Neuronal stem cell (in vitro differentiated cells): ENCODE data around the gene ARHGAP25.

ENCODE experiments used
- DNase-seq: peaks from one replicate; pipeline ENCODE4 v3.0.0-alpha.2; 2013; ENCODE audit warnings: low spot score
- H2AFZ ChIP-seq: one replicate; pipeline ENCODE4 v1.6.1; 2013; ENCODE audit warnings: mild to moderate bottlenecking, low read length, inconsistent platforms
- H2AK5ac ChIP-seq: 2 replicates; pipeline ENCODE4 v1.6.1; 2013; ENCODE audit warnings: low read depth, mild to moderate bottlenecking, inconsistent platforms, low read length, moderate library complexity, mixed read lengths
- H2BK120ac ChIP-seq: 2 replicates; pipeline ENCODE4 v1.6.1; 2013; ENCODE audit warnings: low read depth, mild to moderate bottlenecking, inconsistent platforms, low read length, moderate library complexity, mixed read lengths
- H2BK12ac ChIP-seq: one replicate; pipeline ENCODE4 v1.6.1; 2013; ENCODE audit warnings: low read length, inconsistent platforms
- H2BK15ac ChIP-seq: 2 replicates; pipeline ENCODE4 v1.6.1; 2013; ENCODE audit warnings: mild to moderate bottlenecking, low read length, inconsistent platforms, mixed read lengths
- H2BK5ac ChIP-seq: one replicate; pipeline ENCODE4 v1.6.1; 2013; ENCODE audit warnings: inconsistent platforms, mild to moderate bottlenecking, low read length, moderate library complexity
- H3K14ac ChIP-seq: one replicate; pipeline ENCODE4 v1.6.1; 2013; ENCODE audit warnings: low read length, inconsistent platforms
- H3K18ac ChIP-seq: 2 replicates; pipeline ENCODE4 v1.6.1; 2013; ENCODE audit warnings: low read length, inconsistent platforms
- H3K23ac ChIP-seq: 2 replicates; pipeline ENCODE4 v1.6.1; 2013; ENCODE audit warnings: low read depth, mild to moderate bottlenecking, mixed read lengths, low read length, inconsistent platforms; ENCODE audit not compliant: poor library complexity
- H3K27ac ChIP-seq: replicated peaks from 3 replicates; pipeline ENCODE4 v1.5.1; 2013; ENCODE audit warnings: low read length, inconsistent platforms
- H3K27me3 ChIP-seq, 3 experiments: 2 replicates each; pipeline ENCODE4 v1.6.1; 2013; ENCODE audit warnings: low read length in 3 of 3, mild to moderate bottlenecking in 2 of 3, inconsistent platforms in 1 of 3, low read depth in 1 of 3, mixed read lengths in 1 of 3, moderate library complexity in 1 of 3; ENCODE audit not compliant: control insufficient read depth in 3 of 3, insufficient read depth in 3 of 3
- H3K36me3 ChIP-seq, 2 donors: replicated peaks in 1 of 2; 2 replicates each; pipeline ENCODE4 v1.6.1; 2013; ENCODE audit warnings: low read length in 2 of 2; ENCODE audit not compliant: control insufficient read depth in 2 of 2, insufficient read depth in 2 of 2
- H3K4ac ChIP-seq: 2 replicates; pipeline ENCODE4 v1.6.1; 2013; ENCODE audit warnings: inconsistent platforms, mild to moderate bottlenecking, low read length, moderate library complexity
- H3K4me1 ChIP-seq, 2 donors: 1 replicate in 1 of 2; 2 replicates in 1 of 2; pipeline ENCODE4 v1.6.1; 2013; ENCODE audit warnings: low read length in 2 of 2, low read depth in 1 of 2; ENCODE audit not compliant: control insufficient read depth in 2 of 2, insufficient read depth in 1 of 2
- H3K4me2 ChIP-seq: one replicate; pipeline ENCODE4 v1.6.1; 2013; ENCODE audit warnings: mild to moderate bottlenecking, low read length, inconsistent platforms; ENCODE audit not compliant: insufficient read depth, poor library complexity, severe bottlenecking
- H3K4me3 ChIP-seq, 2 donors: 2 replicates each; pipeline ENCODE4 v1.5.1; 2013; ENCODE audit warnings: low read length in 2 of 2, mild to moderate bottlenecking in 2 of 2, inconsistent platforms in 1 of 2, moderate library complexity in 1 of 2
- H3K79me1 ChIP-seq: one replicate; pipeline ENCODE4 v1.6.1; 2013; ENCODE audit warnings: low read depth, mild to moderate bottlenecking, inconsistent platforms, low read length, moderate library complexity
- H3K9ac ChIP-seq: one replicate; pipeline ENCODE4 v1.6.1; 2013; ENCODE audit warnings: mild to moderate bottlenecking, low read depth, low read length, inconsistent platforms; ENCODE audit not compliant: poor library complexity
- H3K9me3 ChIP-seq, 2 donors: replicated peaks in 1 of 2; 2 replicates each; pipeline versions ENCODE3 to v1.6.1; 2013; ENCODE audit warnings: low read length in 2 of 2, mild to moderate bottlenecking in 2 of 2, inconsistent platforms in 1 of 2, low read depth in 1 of 2, mixed read lengths in 1 of 2, moderate library complexity in 1 of 2; ENCODE audit not compliant: control insufficient read depth in 2 of 2, insufficient read depth in 1 of 2
- H4K8ac ChIP-seq: one replicate; pipeline ENCODE4 v1.6.1; 2013; ENCODE audit warnings: low read depth, mild to moderate bottlenecking, inconsistent platforms, low read length, moderate library complexity
- H4K91ac ChIP-seq: one replicate; pipeline ENCODE4 v1.6.1; 2013; ENCODE audit warnings: low read length, low read depth, mild to moderate bottlenecking, inconsistent platforms; ENCODE audit not compliant: poor library complexity
- WGBS, 2 donors: extraction: QIAGEN DNeasy Blood & Tissue Kit; methylation state at CpG; one replicate each; pipeline ENCODE4 v1.1.7; 2013; ENCODE audit warnings: missing lambda C conversion rate in 2 of 2, mixed read lengths in 1 of 2; ENCODE audit not compliant: insufficient read length in 2 of 2, insufficient replicate concordance in 1 of 2; ENCODE audit errors: extremely low coverage in 2 of 2; 5-methylcytosine and 5-hydroxymethylcytosine counted together

ARHGAP25 gene

DNA sequence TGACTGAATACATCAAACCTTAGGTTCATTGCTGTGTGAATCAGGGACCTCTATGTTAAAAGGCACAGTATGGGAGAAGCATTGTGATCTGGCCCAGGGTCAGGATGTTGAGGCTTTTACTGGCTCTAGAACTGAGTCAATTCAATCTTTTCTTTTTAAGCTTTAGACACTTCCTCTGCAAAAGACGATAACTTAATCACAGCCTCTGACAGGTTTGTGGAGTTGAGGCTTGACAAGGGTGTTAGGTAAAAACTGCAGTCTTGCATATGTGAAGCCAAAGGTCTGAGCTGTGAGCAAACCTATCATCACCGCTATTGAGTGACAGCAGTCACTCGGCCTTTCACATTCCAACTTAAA, 17.3 kb upstream of the ARHGAP25 start:
- H3K23ac ChIP-seq = no peak overlapping the region
- WGBS, 2 donors = no CpG with 5 or more reads among the region's 3 CpGs
- H3K9me3 ChIP-seq = no peaks in the 10 kb centered on the region
- H3K4me1 ChIP-seq = no peaks in the 10 kb centered on the region
- no peak overlapping the region for H3K9ac ChIP-seq
- H2AK5ac ChIP-seq = no peak overlapping the region
- no peak overlapping the region for H2BK12ac ChIP-seq
- no peak overlapping the region for H3K27ac ChIP-seq
- no peak overlapping the region for H4K91ac ChIP-seq
- H2BK5ac ChIP-seq = no peak overlapping the region
- no peaks in the 10 kb centered on the region for H3K27me3 ChIP-seq
- no peak overlapping the region for H3K4ac ChIP-seq
- no peak overlapping the region for H3K4me3 ChIP-seq
- no peak overlapping the region for H3K18ac ChIP-seq
- no peak overlapping the region for H3K4me2 ChIP-seq
- H2BK120ac ChIP-seq = no peak overlapping the region
- H2BK15ac ChIP-seq = no peak overlapping the region
- no peaks in the 10 kb centered on the region for H3K79me1 ChIP-seq
- H2AFZ ChIP-seq = no peak overlapping the region
- no peak for DNase-seq
- H3K14ac ChIP-seq = no peak overlapping the region
- H3K36me3 ChIP-seq = no peaks in the 10 kb centered on the region
- H4K8ac ChIP-seq = no peak overlapping the region

DNA sequence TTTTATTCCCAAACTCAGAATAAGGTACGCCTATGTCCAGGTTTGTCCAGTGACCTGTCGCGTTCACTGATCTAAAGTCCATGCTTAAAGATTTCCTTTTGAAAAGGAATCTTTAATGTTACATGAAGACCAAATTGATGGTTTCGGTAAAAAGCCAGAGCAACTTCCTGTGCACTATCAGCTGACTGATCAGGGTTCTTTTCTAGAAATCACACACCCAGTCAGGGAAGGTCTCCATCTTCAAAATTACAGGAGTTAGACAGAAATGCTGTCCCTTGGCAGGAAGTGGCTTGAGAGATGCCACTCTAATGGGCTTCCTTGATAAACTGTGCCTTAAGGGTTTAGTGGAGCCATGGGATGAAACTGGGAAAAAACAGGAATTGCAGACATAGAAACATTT, 14.7 kb upstream of the ARHGAP25 start:
- DNase-seq = no peak
- H3K14ac ChIP-seq = no peak overlapping the region
- no CpG with 5 or more reads among the region's 4 CpGs for WGBS, 2 donors

GRCh38 chr2:68720665-68721064, 13.9 kb upstream of the ARHGAP25 start:
- no peak for DNase-seq
- peak overlapping the region in 1 of 2 donors; percentile 25 for H3K4me3 ChIP-seq

More for the DNA sequence above, 14.7 kb upstream of the ARHGAP25 start:
- H3K79me1 ChIP-seq = no peaks in the 10 kb centered on the region
- no peak overlapping the region for H2AK5ac ChIP-seq
- no peak overlapping the region for H4K91ac ChIP-seq
- H2BK120ac ChIP-seq = no peak overlapping the region
- H2BK15ac ChIP-seq = no peak overlapping the region
- H2BK5ac ChIP-seq = no peak overlapping the region
- no peak overlapping the region for H2BK12ac ChIP-seq
- H3K4ac ChIP-seq = no peak overlapping the region
- H3K9me3 ChIP-seq = no peaks in the 10 kb centered on the region
- no peak overlapping the region for H3K4me2 ChIP-seq
- no peak overlapping the region for H3K18ac ChIP-seq
- H3K36me3 ChIP-seq = no peaks in the 10 kb centered on the region
- H3K27ac ChIP-seq = no peak overlapping the region
- H3K4me3 ChIP-seq = no peak overlapping the region
- H3K23ac ChIP-seq = no peak overlapping the region
- H4K8ac ChIP-seq = no peak overlapping the region
- no peak overlapping the region for H3K9ac ChIP-seq
- no peaks in the 10 kb centered on the region for H3K27me3 ChIP-seq
- no peak overlapping the region for H2AFZ ChIP-seq
- no peaks in the 10 kb centered on the region for H3K4me1 ChIP-seq

DNA sequence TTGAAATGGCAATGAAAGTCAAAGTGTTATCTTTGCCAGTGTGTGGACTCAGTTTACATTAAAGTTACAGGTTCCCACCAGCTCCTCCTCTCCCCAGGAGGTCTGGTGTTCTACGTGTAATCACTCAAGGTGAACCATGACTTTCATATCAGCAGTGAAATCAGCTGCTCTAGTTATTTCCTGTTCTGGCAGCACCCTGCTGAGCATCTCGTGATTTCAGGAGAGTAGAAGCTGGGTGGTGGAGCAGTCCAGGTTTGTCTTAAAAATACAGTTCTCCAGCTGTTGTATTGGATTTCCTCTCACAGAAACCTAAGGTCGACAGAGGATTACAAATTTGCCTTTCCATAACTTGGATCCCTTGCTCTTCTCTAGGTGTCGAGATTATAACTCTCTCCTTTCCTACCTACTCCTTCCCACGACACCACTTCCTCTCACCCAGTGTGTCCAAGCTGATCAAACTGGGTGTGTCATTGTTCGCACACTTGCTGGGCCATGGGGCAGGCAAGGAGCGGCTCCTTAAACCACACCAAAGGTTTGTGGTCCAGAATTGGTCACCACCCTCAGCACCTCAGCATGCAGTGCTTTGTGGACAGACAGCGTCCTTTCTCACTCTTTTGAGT, 13.0 kb upstream of the ARHGAP25 start:
- H2AFZ ChIP-seq = no peak overlapping the region
- no peak overlapping the region for H3K18ac ChIP-seq
- H2BK15ac ChIP-seq = no peak overlapping the region
- no peak overlapping the region for H3K23ac ChIP-seq
- H3K4me3 ChIP-seq = no peak overlapping the region
- H3K27me3 ChIP-seq = no peaks in the 10 kb centered on the region
- no CpG with 5 or more reads among the region's 8 CpGs for WGBS, 2 donors
- no peak overlapping the region for H3K27ac ChIP-seq
- no peaks in the 10 kb centered on the region for H3K4me1 ChIP-seq
- H3K9ac ChIP-seq = no peak overlapping the region
- no peak for DNase-seq
- H3K4ac ChIP-seq = no peak overlapping the region
- no peak overlapping the region for H4K8ac ChIP-seq
- no peaks in the 10 kb centered on the region for H3K9me3 ChIP-seq
- H2BK5ac ChIP-seq = no peak overlapping the region
- H2BK12ac ChIP-seq = no peak overlapping the region
- H3K4me2 ChIP-seq = no peak overlapping the region
- no peaks in the 10 kb centered on the region for H3K36me3 ChIP-seq
- H3K14ac ChIP-seq = no peak overlapping the region
- no peak overlapping the region for H4K91ac ChIP-seq
- H2BK120ac ChIP-seq = no peak overlapping the region
- H3K79me1 ChIP-seq = no peaks in the 10 kb centered on the region
- H2AK5ac ChIP-seq = no peak overlapping the region

More at GRCh38 chr2:68720665-68721064, 13.9 kb upstream of the ARHGAP25 start:
- Histone ChIP-seq H4K91ac (no peak overlapping the region), H3K18ac (no peak overlapping the region), H2BK15ac (no peak overlapping the region), H3K27me3 (no peaks in the 10 kb centered on the region), H3K27ac (no peak overlapping the region), H3K79me1 (no peaks in the 10 kb centered on the region), H2BK12ac (no peak overlapping the region), H3K4ac (no peak overlapping the region), H3K4me1 (no peaks in the 10 kb centered on the region), H3K23ac (no peak overlapping the region), H4K8ac (no peak overlapping the region), H3K9ac (no peak overlapping the region), H2BK120ac (no peak overlapping the region), H3K14ac (no peak overlapping the region), H3K9me3 (no peaks in the 10 kb centered on the region), H2BK5ac (no peak overlapping the region), H2AFZ (no peak overlapping the region), H3K36me3 (no peaks in the 10 kb centered on the region), H2AK5ac (no peak overlapping the region), H3K4me2 (no peak overlapping the region)
- no CpG with 5 or more reads among the region's 3 CpGs for WGBS, 2 donors
